PC-9 (cell line): ENCODE data around the gene UNC13A.

ENCODE experiments used
- EZH2 ChIP-seq: fragments of 200-600 bp; sonication (generic); IDR thresholded peaks from 2 replicates; pipeline ENCODE4 v1.8.0; 2017; ENCODE audit warnings: antibody characterized with exemption, low read depth
- TF ChIP-seq, protein P1 (sequence below): fragments of 200-600 bp; sonication (generic); conservative IDR thresholded peaks from 2 replicates; pipeline ENCODE4 v1.6.1; 2017; ENCODE audit warnings: mixed run types, antibody characterized with exemption, mild to moderate bottlenecking, moderate library complexity

DNA sequence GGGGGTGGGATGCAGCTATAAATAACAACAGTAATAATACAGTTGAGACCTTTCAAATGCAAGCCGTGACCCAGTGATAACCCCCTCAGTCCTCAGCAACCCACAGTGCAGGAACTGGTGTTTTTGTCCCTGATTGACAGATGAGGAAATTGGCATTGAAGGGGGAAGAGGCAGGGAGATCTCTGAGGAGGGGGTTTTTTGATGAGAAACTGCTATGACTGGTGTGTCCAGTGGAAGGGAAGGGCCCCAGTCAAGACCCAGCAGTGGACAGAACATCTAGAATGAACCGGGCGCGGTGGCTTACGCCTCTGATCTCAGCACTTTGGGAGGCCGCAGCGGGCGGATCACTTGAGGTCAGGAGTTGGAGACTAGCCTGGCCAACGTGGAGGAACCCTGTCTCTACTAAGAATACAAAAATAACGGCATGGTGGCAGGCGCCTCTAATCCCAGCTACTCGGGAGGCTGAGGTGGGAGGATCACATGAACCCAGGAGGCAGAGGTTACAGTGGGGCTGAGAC, 33.0 kb upstream of the UNC13A start:
- TF ChIP-seq, protein P1, sequence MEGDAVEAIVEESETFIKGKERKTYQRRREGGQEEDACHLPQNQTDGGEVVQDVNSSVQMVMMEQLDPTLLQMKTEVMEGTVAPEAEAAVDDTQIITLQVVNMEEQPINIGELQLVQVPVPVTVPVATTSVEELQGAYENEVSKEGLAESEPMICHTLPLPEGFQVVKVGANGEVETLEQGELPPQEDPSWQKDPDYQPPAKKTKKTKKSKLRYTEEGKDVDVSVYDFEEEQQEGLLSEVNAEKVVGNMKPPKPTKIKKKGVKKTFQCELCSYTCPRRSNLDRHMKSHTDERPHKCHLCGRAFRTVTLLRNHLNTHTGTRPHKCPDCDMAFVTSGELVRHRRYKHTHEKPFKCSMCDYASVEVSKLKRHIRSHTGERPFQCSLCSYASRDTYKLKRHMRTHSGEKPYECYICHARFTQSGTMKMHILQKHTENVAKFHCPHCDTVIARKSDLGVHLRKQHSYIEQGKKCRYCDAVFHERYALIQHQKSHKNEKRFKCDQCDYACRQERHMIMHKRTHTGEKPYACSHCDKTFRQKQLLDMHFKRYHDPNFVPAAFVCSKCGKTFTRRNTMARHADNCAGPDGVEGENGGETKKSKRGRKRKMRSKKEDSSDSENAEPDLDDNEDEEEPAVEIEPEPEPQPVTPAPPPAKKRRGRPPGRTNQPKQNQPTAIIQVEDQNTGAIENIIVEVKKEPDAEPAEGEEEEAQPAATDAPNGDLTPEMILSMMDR = no peak
- no peak for TF ChIP-seq EZH2
